GM21825 (cell line): ENCODE results near the gene MTA1.

Experiments used
- ATAC-seq: cut with Tn5 transposase; IDR thresholded peaks from one replicate; pipeline ENCODE4 v1.9.1; 2021; ENCODE audit warnings: mild to moderate bottlenecking, moderate library complexity; ENCODE audit not compliant: unreplicated experiment

Gene MTA1

DNA sequence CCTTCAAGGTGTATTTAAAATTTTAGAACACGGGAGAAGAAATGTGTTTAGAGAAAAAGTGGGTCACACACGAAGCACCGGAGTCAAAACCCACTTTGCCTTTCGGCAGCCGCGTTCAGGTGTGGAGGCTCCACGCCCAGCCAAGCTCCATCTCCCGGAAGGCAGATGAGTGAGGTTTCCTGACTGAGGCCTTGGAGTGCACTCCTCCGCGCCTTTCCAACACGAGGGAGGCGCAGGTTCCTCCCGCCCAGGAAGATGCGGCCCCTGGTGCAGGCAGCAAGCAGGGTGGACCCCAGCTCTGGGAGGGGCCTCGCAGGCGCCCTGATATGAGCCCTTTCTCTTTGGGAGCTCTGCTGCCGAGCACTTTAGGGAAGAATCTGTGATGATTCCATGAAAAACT, 22.5 kb downstream of the MTA1 start:
- ATAC-seq: no peak

DNA sequence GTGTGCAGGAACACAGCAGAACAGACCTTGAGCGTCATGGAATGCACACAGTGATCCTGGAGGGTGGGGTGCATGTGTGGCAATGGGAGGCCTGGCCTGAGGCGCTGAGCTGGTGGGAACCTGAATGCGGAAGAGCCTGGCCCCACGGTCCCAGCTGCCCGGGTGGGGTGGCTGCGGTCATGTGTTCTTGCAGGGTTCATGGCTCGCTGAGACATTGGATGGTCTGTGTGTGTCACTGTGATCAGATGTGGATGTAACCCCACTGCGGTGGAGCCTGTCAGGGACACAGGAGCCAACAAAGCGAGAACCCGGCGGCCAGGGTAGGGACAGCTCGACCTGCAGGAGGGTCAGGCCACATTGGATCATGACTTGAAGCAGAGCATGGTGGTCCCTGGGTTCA, 23.2 kb downstream of the MTA1 start:
- no peak for ATAC-seq

DNA sequence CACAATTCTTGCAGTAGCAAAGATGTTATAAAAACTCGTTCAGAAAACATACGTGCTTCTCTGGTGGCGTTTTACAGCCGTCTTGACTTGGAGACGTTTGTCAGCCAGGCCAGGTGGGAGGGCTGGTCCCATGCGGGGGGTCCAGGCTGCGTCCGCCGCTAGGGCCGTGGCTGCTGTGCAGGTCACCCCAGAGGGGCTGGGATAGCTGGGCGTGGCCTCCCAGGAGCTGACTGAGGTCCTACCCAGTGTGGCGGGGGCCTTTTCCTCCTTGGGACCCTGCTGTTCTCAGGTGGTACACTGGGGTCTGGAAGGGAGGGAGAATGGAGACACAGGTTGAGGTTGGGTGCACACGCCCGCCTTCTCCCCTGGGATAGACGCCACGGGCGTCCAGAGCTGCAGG, 25.2 kb downstream of the MTA1 start:
- no peak for ATAC-seq

- ATAC-seq: no peak
Observed at GRCh38 chr14:105445290-105445689, 25.7 kb downstream of the MTA1 start.

- no peak for ATAC-seq
Observed at GRCh38 chr14:105445901-105446845, 26.5 kb downstream of the MTA1 start.

DNA sequence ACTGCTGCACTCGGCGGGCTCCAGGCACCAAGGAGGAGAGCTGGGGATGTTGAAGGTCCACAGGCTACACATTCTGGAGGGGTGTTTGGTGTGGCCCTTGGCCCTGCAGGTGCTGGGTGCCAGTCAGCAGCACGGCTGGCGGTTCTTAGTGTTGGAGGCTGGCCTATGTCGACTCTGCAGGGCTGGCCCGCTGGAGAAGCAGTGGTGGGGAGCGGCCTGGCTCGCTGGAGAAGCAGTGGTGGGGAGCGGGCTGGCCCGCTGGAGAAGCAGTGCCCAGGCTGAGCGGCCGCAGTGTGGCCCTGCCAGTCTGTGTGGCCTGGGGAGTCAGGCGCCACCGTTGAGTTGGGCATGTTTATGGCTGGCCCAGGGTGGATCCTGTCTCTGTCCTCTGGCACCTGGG, 27.3 kb downstream of the MTA1 start:
- no peak for ATAC-seq

DNA sequence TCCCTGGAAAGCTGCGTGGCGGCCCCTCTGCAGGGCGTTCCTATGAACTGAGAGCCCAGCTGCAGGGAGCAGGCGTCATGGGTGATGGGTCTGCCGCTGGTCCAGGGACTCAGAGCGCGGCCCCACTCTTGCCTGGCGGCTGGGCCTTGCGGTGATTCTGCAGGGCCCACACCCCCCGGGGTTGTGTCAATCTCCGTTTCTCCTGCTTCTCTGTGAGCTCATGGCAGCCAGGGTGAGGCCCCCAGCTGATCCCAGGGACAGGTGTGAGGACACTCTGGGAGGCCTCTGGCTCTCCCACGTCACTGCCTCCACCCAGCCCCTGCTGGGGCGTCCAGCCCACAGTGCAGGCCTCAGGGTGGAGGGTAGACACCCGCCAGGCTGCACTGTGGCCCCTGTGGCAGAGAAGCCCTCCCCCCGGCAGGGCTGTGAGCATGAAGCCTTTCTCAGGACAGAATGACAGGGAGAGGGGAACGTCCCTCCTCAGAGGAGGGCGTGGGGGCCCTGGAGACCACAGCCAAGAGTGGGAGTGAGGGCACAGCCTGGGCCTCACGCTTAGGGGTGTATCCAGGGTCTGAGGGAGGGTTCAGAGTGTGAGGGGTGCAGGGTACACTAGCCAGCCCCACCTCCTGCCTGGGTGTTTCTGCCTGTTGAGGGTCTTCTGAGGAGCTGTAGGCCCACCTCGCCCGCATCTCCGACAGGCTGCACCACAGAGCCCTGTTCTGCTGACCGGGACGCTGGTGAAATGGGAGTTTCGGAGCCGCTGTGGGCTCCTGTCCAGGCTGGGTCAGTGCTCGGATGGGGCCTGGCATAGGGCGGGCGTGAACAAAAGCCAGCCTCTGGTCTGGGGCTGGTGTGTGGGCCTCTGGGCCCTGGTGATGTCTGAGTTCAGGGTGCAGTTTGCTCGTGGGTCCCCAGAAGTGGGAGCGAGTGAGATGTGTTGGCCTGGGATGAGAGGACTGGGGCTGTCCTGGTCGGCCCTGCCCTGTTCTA, 28.3 kb downstream of the MTA1 start:
- no peak for ATAC-seq

DNA sequence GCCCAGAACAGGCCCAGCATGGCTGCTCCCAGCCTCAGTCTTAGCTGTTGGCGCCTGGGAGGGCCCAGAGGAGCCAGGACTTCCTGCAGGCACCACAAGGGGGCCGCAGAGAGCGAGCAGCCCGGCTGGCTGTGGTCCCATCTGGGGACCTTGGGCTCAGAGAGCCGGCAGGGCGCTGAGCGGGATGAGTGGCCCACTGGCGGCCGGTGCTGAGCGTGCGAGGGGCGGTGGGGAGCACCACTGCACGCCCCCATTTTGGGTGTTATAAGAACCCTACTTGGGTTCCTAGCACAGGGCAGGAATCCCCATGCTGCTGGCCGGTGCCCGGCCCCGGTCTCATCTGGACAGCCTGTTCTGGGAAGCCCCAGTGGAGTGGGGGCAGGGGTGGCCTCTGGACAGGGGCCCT, 29.1 kb downstream of the MTA1 start:
- no peak for ATAC-seq

GRCh38 chr14:105449276-105450122, 29.9 kb downstream of the MTA1 start:
- ATAC-seq: no peak

GRCh38 chr14:105450123-105450505, 30.5 kb downstream of the MTA1 start:
- ATAC-seq: no peak

DNA sequence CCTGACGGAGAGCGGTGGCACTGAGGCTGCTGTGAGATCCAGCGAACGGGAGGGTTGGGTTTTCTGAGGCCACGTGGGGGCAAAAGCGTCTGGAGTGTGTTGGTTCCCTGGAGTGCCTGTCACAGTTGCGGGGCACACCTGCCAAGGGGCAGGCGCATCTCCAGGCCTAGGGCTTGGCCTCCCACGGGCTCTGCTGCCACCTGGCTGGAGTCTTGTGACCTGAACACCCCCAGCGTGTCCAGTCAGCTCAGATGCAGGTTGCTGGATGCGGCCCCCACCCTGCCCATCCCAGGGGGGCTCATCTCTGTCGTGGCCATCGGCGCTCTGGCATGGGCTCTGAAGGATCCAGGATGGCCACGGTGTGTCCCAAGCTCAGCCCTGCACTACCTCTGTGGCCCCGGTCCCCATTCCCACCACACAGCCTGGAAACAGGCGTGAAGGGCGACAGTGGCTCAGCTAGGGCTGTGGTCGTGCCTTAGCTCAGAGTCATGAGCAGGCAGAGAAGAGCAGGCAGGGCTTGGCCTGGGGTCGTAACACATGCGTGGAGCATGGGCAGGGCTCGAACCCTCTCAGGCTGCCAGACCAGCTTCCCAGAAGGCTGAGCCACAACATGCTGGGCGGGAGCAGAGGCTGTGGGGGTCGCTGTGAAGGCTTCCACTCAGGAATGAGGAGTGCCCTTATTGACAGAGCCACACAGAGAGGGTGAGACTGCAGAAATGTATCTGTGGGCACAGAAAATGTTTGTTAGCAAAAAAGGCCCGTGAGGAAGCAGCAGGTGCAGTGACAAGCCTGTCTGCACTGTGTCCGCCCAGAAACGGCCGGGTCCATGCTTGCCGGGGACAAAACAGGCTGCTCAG, 31.5 kb downstream of the MTA1 start:
- no peak for ATAC-seq

DNA sequence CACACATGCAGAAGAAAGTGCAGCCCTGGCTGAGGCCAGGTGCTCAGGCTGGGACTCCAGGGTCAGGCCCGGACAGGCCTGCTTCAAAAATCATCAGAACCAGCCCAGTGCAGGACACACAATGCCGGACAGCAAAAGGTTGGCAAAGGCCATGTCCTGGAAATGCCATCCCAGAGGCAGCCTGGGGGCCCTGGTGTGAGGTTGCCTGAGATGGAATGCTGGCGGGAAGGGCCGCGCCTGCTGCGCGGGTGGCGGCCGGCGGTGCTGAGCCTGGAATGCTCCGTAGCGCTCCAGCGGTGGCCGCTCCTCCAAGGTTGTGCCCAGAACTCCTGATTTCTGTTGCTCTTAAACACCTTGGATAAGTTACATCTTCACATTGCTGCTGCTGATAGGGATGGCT, 33.3 kb downstream of the MTA1 start:
- ATAC-seq: no peak

GRCh38 chr14:105453847-105454246, 34.2 kb downstream of the MTA1 start:
- no peak for ATAC-seq

GRCh38 chr14:105455086-105455640, 35.5 kb downstream of the MTA1 start:
- no peak for ATAC-seq

DNA sequence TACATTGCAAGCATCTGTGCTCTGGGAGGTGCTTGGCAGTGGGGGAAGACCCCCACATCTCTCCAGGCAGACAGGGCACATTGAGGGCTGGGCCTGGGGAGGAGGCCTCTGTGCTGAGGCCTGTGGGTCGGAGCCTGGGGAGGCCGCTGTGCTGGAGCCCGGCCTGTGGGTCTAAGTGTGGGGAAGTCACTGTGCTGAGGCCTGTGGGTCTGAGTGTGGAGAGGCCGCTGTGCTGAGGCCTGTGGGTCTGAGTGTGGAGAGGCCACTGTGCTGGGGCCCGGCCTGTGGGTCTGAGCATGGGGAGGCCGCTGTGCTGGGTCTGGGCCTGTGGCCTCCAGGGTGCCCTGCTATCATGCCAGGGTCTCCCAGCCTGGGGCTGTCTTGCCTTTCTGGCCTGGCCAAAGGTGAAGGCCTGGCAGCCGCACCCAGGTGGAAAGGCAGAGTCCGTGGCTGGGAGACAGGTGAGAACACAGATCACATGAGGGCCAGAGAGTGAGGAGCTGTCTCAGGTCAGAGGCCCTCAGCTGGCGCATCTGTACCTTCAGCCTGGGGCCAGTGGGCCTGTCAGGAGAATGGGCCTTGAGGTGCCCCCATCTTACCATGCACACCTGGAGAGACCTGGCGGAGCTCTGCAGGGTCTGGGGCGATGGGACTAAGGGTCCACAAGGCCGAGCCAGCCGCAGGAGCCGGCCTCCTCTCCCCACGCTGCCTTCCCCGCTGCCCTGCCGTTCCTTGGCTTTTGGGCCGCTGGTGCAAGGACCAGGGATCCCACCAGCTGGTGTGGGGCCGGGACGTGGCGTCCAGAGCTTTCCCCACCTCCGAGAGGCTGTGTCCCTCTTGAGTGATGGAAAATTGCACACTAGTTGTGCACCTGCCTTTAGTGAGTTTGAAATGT, 36.4 kb downstream of the MTA1 start:
- no peak for ATAC-seq

GRCh38 chr14:105456736-105457617, 37.4 kb downstream of the MTA1 start:
- no peak for ATAC-seq

GRCh38 chr14:105458010-105458409, 38.4 kb downstream of the MTA1 start:
- no peak for ATAC-seq

GRCh38 chr14:105458571-105458970, 38.9 kb downstream of the MTA1 start:
- ATAC-seq: no peak
